ENCODE data around the gene B4GALT3.

Gene B4GALT3

DNA sequence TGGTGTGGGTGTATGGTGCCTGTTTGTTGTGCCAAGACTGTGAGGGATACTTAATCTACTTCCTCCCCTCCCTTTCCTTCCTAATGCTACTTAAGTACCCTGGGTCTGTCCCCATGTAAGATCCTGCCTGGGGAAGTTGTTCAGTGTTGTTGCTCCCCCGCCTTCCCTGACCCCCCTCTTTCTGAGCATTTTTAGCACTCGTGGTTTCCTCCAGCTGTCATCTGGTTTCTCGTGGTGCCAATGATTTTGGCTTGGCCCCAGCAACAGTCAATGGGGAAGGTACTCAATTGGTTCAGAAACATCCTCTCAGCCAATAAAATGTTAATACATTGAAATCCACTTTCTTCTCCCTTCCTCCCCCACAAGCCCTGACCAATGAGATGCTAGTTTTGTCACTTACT lies 8.0 kb upstream of the B4GALT3 start:
- no peak for DNase-seq

DNA sequence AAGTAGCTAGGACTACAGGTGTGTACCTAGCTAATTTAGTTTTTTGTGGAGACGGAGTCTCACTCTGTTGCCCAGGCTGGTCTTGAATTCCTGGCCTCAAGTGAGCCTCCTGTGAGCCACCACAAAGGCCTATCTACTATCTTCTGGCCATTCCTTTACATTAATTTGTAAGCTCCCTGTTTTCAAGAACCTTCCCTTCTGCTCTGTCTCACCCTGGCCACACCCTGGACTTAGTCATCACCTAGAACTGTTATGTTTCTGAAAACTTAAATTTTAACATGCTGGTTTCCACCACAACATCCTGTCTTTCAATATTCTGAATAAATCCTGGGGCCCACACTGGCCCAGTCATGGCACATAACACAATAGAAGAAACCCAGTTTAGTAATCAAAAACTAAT lies 4.9 kb upstream of the B4GALT3 start:
- DNase-seq: no peak

DNA sequence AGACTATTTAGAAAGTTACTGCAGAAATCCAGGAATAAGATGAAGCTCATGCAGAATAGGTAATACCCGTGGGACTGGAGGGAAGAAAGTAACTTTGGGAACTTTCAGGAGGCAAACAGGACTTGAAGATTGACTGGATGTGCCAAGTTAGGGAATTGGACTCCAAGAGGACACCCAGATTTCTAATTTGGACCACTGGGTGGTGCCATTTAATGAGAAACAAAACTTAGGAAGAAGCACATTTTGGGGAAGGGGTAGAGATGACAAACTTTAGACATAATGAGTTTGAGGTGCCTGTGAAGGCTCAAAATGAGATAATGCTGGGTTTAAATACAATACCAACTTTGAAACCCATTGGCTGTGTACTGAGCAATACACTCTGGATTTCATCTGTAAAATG lies 3.3 kb upstream of the B4GALT3 start:
- no peak for DNase-seq

DNA sequence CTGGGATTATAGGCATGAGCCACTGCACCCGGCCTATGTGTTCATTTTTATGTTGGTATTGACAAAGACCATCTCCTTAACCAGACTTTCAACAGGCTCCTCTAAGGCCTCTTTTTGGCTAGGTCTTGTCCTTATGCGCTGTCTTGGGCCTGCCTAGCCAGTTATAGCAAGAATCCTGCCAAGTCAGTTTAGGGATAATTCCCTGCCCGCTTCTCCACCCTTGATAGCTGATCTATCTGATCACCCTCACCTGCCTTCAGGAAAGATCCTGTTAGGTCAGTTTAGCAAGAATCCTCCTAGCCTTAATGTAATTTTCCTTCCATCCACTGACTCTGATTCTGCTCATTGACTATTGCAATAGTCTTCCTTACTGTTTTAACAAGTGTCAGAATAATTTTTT lies 2.4 kb upstream of the B4GALT3 start:
- no peak for DNase-seq

DNA sequence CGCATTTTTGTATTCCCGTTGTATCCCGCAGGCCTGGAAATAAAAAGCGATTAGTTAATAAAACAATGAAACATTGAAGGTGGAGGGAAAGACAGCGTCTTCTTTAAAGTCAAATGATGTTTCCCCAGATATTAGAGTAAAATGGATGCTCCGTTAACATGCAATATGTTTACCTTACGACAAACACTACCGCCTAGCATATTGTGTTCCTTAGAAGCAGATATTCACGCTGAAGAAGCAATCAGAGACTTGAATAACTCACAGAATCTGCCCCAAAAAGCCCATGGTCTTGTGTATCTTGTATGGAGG lies 583 bp upstream of the B4GALT3 start:
- no peak for DNase-seq

DNA sequence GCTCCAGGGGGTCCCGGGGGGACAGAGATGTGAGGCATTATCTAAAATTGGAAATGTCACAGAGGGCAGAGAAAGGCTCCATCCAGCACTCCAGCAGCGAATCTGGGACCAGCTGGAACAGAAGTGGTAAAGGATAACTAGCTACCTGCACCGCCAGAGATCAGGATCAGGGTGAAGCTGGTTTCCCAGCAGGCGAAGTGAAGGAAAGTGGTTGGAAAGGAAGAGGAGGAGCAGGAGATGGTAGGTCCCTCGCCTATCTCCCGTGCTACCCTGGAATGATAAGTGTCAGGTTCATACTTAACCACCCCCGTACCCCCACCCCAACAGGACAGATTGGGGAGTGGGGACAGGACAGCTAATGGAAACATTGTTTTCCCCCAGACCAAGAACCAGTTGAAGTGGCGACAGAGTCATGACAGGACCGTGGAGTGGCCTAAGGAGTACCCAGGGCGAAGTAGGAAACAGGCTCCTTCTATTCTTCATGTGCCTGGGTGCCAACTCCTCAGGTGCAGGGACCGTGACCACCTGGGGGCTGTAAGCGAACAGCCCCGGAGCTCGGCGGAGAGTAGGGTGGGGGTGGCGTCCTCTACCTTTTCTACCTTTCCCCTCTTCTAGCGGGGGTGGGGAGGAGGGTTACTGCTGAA lies 717 bp downstream of the B4GALT3 start:
- DNase-seq: no peak

DNA sequence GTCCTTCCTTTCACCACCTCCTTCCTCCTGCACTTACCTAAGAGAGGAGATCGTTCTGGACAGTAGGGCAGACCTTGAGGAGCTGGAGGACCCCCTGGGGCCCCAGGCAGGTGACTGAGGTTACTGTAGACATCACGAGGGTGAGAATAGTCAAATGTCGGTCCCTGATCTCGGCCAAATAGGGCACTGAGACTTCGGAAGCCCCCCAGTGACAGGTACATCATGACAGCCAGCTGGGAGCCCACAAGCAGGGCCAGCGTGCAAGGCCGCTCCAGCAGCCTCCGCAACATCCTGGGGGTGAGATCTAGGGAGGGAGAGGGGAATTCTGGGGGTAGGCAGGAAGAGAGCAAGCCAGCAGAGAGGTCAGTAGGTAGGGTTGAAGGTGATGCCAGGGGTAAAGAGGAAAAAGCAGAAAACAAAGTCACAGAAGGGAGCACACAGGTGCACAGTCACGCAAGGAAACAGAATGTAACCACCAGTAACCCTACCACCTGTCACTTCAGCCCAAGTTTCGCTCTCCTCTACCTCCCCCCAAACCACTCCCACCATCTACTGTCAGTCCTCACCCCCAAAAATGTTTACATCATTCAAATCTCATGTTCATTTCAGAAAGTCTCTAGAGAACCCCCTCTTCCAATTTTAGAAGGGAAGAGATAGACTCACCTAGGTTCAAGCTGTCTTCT lies 1.4 kb downstream of the B4GALT3 start:
- DNase-seq: no peak

DNA sequence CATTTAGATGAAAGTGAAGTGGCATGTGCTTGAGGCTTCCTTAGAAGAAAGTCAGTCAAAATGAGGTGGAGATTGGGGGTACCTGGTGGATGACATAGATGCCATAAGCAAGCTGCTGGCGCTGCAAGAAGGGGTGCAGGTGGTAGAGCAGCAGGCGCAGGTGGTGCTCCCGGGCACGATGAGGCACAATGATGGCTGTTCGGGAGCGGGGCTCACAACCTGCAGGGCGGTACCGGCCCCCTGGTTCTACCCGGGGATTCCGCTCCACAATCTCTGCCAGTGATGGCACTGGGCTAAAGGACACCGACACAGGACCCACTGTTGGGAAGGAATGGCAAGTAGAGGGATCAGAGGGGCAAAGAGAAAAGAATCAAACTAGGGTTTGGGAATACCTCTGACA lies 2.4 kb downstream of the B4GALT3 start:
- DNase-seq: no peak

DNA sequence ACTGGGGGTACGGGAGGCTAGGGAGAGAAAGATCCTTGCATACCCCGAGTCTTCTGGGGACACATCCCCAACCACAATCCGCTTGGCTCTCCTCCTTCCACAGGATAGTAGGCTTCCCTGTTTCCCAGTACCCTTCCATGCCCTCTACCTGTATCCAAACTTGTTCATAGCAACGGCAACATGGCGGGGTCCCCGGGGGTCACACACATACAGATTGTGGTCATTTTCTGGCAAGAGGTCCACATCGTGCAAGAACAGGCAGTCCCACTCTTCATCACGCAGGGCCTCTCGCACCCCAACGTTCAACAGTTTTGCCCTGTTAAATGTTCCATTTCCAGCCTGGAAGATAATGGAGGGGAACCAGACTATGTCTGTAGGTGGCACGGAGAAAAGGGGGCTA lies 3.6 kb downstream of the B4GALT3 start:
- no peak for DNase-seq

DNA sequence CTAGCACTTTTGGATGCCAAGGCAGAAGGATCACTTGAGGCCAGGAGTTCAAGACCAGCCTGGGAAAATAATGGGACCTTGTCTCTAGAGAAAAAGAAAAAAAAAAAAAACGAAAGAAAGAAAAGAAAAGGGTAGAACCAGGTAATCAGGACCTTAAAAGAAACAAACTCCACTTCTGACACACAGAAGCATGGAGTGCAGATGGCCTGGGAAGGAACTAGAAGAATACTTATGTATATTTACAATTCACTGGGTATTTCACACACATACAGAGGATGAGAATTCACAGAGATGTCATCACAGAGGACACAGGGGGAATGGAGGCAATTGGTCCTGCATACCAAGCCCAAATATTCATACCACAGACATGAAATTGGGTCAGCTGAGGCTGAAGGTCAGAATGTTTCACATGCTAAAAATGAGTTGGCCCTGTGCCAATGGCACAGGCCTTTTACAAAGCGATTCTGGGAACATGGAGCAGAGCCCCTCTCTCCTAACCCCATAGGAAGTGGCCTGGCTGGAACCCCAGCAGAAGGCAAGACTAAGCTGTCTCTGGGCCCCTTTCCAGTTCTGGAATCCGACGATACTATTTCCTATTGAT lies 4.4 kb downstream of the B4GALT3 start:
- DNase-seq: no peak

DNA sequence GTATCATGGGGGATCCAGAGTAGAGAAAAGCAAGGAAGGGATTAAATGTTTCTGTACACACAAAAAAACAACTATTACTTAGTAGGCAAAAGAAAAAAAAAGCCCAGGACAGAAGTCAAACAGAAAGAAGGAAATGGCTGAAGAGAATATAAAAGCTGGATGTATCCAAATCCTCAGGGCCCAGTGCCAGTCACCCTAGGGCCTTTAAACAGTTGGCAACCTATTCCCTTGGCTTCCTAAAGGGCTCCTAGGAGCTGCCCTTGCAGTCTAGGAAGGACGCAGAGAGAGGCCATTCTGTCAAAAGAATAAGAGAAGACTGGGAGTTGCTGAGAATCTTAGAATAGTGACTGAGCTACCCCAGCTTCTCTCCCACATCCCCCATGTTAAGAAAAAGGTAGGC lies 5.0 kb downstream of the B4GALT3 start:
- no peak for DNase-seq

DNA sequence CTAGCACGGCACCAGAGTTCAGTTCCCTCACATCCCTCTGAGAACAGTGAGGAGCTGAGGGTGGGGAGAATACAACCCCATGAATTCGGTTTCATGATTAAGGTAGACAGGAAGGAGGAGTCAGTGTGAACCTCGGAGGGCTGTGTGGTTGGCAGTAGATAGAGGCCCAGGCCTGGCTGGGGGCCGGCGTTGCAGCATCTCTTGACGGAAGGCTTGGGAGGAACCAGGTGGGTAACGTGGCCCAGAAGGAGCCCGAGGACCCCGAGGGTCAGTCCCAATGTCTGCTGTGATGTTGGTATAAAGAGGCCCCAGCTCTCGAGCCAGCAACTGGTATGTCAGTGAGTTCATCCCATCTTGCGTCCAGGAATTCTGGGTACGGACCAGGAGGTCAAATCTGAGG lies 5.6 kb downstream of the B4GALT3 start:
- no peak for DNase-seq

DNA sequence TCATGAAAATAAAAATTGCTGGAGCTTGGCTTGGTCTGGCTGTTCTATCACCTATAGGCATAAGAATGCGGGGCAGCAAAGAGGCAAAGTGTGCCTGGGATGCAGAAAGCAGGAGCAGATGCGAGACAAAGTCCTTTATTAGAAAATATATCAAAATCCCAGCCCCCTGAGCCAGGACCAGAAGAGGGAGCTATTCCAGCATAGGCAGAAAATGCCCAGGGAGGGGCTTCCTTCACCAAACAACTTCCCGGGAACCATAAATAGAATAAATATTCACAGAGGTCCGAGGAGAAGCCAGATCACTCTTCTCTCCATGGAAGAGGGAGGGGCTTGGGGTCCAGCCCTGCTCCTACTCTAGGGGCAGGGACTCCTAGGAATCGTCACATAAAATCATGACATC lies 6.1 kb downstream of the B4GALT3 start:
- no peak for DNase-seq

DNA sequence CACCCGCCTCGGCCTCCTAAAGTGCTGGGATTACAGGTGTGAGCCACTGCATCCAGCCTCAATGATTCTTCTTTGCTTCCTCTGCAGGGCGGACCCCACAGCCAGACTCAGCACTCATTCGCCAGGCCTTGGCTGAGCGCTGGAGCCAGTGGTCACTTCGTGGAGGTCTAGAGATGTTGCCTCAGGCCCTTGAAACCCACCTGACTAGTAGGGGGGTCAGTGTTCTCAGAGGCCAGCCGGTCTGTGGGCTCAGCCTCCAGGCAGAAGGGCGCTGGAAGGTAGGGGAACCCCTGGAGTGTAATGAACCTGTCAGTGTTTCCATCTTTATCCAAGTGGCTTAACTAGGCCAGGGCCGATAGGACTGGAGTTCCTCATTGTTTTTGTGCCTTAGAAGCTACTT lies 8.4 kb downstream of the B4GALT3 start:
- no peak for DNase-seq

DNA sequence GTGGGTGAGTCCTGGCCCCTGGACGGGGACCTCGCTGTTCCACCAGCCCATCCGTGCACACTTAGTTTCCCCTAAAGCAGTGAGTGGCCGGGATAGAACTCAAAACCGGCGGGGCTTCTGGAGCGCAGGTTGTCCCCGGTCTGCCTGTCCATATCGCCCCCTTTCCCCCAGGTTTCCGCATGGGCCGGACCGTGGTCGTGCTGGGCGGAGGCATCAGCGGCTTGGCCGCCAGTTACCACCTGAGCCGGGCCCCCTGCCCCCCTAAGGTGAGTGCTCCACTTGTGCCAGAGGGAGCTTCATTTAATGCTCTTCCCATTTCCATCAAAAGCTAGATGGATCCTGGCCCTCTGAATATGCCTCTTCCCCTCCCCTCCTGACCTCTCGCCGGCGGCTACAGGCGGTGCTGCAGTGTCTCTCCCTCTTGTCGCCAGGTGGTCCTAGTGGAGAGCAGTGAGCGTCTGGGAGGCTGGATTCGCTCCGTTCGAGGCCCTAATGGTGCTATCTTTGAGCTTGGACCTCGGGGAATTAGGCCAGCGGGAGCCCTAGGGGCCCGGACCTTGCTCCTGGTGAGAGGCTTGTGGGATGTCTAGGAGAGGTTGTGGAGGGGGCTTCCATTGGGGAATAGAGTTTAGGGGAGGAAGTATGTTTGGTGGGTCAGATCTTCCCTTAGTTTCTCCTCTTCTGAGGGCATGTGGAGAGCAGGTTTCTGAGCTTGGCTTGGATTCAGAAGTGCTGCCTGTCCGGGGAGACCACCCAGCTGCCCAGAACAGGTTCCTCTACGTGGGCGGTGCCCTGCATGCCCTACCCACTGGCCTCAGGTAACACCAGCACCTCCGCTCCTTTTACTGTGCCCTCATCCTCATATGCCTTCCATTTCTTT lies 10.4 kb downstream of the B4GALT3 start:
- DNase-seq: no peak

DNA sequence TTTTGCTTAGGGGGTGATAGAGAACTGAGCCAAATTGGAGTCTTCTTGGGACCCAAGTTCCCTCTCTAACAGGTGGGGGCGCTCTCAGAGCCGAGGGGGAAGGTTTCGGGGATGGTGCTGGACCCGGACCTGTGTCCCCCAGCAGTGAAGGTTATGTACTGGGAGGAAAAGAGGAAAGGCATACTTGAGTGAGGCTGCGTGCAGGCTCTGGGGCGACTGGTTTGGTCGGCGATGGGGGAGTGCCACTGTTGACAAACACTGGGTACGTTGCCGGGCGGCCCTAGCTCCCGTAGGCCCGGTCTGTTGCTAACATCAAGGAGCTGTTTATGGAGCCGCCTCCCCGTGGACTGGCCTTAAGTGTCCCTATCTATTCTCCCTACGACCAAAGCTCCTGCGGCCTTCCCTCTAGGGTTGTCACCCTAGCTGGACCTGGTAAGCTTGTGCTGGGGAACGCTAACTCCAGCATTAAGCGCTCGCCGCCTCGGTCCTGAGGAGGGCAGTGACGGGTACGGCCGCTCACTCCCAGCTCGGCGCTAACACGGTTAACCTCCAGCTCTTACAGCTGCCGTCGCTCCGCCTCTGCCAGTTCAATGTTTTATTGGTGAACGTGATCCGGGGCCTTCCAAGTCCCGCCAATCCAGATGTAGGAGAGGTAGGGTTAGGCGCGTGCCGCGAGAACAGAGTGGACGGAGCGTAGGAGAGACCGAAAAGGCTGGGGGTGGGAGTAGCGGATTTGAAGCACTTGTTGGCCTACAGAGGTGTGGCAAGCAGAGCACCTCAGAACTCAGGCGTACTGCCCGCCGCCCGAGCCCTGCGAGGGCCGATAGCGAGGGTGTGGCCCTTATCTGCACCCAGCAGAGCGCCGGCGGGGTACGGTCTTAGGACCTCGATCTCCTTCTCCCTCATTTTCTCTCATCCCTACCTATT lies 11.3 kb downstream of the B4GALT3 start, which contains the start of gene PPOX:
PPOX (plus strand) TSS at position 685 of the 927 bp plus-strand sequence. CDS start 422 bp downstream, outside the sequence.
- peak; percentile 97 for DNase-seq

DNA sequence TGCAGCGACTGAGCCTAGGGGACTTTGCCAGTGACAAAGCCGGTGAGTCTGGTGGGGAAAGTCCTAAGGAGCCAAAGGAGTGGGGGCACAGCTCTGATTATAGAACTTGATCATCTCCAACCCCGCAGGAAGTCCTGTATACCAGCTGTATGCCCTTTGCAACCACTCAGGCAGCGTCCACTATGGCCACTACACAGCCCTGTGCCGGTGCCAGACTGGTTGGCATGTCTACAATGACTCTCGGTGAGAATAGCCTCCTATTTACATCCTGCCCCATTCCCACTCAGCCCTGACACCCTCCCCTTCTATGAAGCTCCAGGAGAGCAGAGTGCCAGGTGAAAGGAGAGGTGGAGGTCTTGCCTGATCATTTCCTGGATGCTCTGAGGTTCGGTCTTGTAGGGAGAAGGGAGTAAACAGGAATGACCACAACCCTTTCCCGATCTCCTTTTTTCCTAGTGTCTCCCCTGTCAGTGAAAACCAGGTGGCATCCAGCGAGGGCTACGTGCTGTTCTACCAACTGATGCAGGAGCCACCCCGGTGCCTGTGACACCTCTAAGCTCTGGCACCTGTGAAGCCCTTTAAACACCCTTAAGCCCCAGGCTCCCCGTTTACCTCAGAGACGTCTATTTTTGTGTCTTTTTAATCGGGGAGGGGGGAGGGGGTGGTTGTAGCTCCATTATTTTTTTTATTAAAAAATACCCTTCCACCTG lies 12.3 kb downstream of the B4GALT3 start:
- no peak for DNase-seq

DNA sequence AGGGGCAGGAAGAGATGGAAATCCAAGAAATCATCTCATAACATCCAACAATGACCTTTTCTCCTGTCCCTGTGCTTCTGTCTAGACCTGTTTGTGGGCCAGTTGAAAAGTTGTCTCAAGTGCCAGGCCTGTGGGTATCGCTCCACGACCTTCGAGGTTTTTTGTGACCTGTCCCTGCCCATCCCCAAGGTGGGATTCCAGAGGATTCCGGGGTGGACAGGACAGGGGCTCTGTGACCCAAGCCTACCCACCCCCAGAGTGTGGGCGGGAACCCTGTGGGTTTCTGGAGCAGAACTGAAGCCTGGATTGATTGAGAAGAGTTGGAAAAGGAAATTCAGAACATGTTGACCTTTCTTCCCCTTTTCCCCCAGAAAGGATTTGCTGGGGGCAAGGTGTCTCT lies 13.5 kb downstream of the B4GALT3 start:
- no peak for DNase-seq

DNA sequence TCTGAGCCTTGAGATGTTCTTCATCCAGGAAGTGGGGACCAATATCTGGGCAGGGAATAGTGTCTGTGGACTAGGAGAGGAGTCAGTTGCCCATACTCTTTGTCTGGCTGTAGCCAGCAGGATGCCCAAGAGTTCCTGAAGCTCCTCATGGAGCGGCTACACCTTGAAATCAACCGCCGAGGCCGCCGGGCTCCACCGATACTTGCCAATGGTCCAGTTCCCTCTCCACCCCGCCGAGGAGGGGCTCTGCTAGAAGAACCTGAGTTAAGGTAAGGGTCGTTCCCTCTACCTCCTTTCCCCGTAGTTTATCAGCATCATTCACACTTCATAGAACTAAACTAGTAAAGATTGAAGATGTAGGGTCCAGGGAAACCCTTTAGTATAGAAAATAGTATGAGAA lies 14.5 kb downstream of the B4GALT3 start:
- no peak for DNase-seq

DNA sequence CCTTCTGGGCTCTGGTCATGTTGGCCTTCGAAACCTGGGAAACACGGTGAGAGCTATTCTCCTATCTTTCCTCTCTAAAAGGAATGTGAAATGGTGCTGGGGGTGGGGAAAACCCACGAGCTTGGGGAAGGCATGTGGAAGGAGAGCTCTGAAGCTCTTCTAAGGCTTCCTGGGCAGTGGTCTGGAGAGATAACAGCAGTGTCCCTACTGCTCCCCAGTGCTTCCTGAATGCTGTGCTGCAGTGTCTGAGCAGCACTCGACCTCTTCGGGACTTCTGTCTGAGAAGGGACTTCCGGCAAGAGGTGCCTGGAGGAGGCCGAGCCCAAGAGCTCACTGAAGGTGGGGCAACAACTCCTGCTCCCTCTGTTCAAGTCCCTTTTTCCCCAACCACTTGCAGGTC lies 15.3 kb downstream of the B4GALT3 start:
- no peak for DNase-seq

DNA sequence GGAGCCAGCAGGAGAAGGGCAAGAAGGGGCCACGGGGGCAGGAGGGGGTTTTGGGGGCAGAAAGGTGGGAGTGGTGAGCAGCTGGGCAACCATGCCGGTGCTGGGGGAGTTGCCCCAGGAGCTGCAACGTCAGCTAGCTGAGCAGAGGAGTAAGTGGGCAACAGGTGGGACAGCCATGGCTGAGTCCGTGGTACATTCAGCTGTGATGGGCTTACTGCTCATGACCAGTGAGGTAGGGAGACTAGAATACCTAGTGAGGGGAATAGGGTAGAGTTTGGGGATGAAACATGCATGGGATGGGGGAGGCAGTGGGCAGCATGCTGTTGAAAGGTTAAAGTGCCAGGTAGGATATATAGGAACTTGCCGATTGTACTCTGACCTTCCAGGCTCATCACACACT lies 15.7 kb downstream of the B4GALT3 start:
- DNase-seq: no peak

DNA sequence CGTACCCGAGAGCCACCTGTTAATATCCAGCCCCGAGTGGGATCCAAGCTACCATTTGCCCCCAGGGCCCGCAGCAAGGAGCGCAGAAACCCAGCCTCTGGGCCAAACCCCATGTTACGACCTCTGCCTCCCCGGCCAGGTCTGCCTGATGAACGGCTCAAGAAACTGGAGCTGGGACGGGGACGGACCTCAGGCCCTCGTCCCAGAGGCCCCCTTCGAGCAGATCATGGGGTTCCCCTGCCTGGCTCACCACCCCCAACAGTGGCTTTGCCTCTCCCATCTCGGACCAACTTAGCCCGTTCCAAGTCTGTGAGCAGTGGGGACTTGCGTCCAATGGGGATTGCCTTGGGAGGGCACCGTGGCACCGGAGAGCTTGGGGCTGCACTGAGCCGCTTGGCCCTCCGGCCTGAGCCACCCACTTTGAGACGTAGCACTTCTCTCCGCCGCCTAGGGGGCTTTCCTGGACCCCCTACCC lies 16.6 kb downstream of the B4GALT3 start:
- DNase-seq: no peak
